GM21717 (cell line): ENCODE results near the gene GDPD5.

Source experiments
- ATAC-seq: cut with Tn5 transposase; IDR thresholded peaks from one replicate; pipeline ENCODE4 v1.9.1; 2021; ENCODE audit warnings: mild to moderate bottlenecking, moderate library complexity; ENCODE audit not compliant: unreplicated experiment

GDPD5 gene

GRCh38 chr11:75516886-75517285 lies 8.9 kb downstream of the GDPD5 start:
- ATAC-seq: no peak

DNA sequence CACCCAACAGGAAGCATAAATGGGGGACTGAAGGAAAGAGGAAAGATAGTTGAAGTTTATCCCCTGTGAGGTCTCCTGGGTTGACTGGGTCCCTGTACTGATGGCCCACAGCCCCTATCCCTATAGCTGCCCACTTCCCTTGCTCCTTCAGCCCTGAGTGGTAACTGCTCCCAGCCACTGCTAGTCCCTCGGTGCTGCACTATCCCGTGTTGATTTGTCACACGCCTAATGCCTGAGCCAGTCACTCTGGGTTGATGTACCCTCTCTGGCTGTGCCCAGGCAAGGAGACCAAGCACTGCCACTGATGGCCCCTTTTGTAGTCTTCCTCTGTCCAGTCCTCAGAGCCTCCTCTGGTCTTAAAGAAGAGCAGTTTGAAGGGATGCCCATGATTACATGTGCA lies 9.6 kb downstream of the GDPD5 start:
- ATAC-seq: no peak

GRCh38 chr11:75514596-75514995 lies 11.1 kb downstream of the GDPD5 start:
- ATAC-seq: no peak

- ATAC-seq: no peak
Observed at GRCh38 chr11:75513250-75513649, 12.5 kb downstream of the GDPD5 start.

DNA sequence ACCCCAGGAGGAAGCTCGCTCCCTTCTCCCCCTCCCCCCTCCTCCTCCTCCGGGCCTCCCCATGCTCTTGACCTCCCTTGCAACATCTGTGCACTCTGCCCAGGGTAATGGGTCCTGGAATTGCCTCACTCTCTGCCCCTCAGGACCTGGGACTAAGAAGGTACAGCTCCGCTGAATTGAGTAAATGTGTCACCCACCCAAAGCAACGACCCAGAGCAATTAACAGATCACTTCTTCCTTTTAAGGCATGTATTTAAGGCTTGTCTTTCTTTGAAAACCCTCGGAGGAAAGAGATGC lies 15.1 kb downstream of the GDPD5 start:
- no peak for ATAC-seq

GRCh38 chr11:75510004-75510722 lies 15.6 kb downstream of the GDPD5 start:
- ATAC-seq: no peak

DNA sequence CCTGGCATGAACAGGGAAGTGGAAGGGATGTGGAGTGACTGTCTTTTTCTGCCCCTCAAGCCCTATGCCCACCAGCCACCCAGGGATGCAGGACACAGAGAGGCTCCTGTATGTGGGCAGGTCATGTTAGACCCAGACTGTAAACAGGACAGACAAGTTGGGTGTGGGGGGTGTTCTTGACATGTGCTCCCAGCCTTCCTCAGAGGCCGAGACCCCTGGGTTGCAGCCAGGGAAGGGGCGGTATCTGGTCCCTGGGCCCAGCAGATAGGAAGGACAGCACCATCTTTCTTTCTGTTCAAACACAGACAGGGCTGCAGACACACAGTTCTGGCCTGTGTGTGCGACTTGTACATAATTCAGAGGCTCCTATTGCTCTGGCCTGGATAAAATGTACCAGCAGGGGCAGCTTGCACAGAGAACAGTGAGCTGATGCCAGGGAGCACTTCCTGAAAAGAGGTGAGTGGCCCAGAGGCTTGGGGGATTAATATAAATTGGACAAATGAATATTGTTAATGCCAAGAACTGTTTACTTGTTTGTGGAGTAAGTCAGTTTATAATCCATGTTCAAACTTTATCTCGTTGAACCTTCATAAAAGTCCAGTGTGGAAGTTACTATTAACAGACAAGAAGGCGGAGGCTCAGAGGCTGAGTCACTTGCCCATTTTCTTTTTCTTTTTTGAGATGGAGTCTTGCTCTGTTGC lies 16.6 kb downstream of the GDPD5 start:
- ATAC-seq: no peak

GRCh38 chr11:75508051-75508561 lies 17.6 kb downstream of the GDPD5 start:
- no peak for ATAC-seq

DNA sequence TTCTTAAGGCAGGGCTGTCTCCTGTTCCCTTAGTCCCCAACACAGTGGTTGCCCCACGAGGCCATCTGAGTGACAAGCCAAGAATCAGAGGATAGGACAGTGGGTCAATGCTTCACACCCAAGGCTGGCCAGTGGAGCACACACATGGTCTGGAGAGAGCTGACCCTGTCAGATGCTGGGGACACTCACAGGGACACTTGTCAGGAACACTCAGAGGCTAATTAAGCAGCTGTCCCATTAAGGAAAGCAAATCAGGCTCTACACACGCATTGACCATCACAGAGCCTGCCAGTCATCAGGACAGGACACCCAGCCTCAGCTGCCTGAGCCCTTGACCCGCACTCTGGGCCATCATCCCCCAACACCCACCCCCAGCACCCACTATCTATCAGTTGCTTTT lies 18.2 kb downstream of the GDPD5 start:
- no peak for ATAC-seq

DNA sequence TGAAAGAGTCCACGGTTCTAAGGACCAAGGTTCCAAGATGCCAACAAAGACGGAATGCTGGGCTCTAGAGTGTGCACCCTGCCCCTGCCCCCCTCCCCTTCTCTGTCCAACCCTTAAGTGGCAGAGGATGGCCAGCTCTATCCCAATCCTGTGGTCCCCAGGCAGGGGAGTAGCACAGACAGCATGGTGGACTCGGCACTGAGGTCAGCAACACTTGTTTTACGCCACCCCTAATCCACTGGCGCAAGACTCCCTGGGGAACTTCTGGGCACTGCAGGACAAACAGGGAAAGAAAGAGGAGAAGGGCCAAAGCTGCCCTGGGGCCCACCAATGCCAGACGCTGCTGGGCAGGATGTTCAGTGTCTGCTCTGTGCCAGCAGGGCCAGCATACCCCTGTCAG lies 18.9 kb downstream of the GDPD5 start:
- ATAC-seq: no peak

DNA sequence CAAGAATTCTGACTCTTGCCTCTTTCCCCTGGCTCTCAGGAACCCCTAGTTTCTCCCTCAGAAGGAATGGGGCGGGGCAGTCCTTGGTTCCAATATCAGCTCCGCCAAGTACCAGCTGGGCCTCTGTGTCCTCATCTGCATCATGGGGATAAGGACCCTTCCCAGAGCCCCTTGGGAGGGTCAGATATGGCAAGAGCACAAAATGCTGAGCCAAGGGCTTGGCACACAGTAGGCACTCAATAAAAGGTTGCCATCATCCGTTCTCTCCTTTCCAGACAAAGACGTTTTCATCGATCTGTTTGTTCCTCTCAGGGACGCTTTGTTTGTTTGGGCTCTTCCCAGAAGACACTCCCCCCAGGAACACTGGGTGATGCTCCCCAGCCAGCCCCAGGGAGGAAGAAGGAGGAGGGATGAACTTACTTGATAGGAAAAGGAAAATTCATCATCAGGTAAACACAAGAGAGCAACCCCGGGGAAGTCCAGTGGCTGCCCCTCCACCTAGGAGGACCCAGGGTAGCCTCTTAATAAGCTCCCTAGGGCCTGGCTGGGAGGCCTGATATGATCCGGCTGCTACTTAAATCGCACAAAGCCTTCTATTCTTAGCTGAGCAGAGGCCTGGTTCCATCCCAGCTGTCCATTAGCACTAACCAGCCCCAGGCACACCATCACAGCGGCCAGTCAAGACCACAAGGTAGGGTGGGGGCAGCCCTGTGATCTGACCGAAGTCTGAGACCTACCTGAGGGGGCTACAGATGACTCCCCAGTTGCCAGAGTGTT lies 19.6 kb downstream of the GDPD5 start:
- no peak for ATAC-seq

GRCh38 chr11:75504501-75504900 lies 21.2 kb downstream of the GDPD5 start:
- ATAC-seq: no peak

- ATAC-seq: no peak
Observed at GRCh38 chr11:75503531-75504099, 22.1 kb downstream of the GDPD5 start.

GRCh38 chr11:75502138-75502537 lies 23.6 kb downstream of the GDPD5 start:
- ATAC-seq: no peak

- ATAC-seq: no peak
Observed at GRCh38 chr11:75500742-75501141, 25.0 kb downstream of the GDPD5 start.

DNA sequence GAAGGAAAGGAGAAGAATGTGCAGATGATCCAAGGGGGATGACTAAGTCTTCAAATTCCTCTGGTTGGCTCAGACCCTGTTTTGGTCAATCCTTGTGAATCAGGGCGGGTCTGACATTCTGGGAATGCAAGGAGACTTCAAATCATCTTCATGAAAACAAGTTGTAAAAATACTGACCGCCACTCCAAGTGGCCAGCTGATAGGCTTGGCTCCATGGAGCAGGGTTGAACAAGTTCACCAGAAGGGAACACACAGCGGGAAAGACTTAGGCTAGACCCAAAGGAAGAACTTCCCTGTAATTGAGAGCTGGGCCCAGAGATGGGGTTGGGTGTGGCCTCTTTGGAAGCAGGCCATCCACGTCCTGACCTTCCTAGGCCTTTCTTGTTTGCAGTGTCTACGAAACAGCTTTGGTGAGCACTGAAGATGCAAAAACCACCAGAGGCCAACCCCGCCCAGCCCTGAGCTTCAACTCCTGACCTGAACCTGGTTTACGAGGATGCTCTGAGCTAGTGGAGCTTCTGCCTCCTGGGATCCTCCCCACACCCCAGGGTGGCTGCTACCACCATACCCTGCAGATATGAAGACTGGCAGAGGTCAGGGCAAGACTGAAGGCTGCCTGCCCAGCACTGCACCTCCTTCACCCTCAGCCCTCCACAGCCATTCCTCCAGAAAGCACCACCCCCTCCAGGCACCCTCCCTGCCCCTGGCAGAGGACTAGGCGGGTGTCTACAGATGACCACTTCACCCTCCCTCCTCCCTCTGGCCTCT lies 26.1 kb downstream of the GDPD5 start:
- no peak for ATAC-seq

DNA sequence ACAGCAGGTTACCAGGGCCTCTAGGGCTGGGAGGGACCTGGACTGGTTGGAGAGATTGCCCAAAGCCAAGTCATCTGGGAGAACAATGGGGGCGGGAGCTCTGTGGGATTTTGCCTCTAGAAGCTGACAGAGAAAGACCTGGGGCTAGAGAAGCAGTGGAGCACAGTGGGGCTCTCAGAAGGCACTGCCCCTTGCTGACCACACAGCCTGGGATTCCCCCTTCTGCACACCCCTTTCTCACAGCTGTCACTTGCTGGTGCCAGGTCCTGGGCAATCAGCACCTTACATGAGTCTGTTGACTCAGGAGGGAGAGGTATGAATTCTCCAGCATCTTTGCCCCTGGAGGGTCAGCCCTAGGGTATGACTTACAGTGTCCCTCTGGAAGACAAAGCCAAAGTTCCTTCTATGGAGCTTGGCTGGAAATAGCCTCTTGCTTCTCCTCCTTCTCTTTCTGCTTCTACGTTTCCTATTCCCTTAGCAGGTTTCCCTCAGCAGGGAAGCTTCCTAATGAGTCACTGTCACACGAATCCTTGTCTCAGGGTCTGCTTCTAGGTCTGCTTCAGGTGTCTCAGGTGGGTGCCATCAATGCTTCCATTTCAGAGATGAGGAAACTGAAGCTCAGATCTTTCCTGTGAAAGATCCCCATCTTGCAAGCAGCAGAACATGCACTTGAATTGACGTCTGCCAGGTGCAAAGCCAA lies 27.0 kb downstream of the GDPD5 start:
- ATAC-seq: no peak

DNA sequence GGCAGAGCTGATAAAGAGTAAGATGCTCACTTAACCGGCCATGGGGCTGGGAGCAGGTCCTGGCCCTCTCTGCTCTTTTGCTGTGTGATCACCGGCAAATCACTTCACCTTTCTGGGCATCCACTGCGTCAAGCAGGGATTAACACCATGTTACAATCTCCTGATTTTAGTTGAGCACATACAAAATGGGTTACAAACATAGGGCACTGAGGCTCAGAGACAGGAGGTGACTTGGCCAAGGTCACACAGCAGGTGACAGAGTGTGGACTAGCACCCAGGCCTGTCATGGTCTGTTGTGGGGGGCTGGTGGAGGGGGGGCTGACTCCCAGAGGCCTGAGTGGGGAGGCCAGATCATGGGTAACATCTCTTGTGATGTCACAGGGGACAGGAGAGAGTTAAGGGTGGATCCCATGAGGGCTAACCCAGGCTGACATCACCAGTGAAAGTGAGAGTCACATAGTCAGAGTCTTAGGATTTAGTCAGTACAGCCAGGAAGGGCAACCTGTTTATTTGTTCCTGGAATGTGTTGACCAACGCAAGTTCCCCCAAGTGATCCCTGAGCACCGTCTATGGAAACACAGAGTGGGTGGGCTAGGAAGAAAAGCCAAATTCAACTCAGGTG lies 27.8 kb downstream of the GDPD5 start:
- ATAC-seq: no peak

- no peak for ATAC-seq
Observed at GRCh38 chr11:75496305-75496752, 29.4 kb downstream of the GDPD5 start.
